Gastroesophageal sphincter (tissue), 3 donors: Measurements from ENCODE around the gene CDC26.

Source experiments
- EP300 ChIP-seq: sonication (generic); formaldehyde crosslinking; IDR thresholded peaks from one replicate; pipeline ENCODE4 v1.6.1; 2017; ENCODE audit warnings: antibody characterized with exemption, mild to moderate bottlenecking
- POLR2AphosphoS5 ChIP-seq: sonication (generic); formaldehyde crosslinking; IDR thresholded peaks from one replicate; pipeline ENCODE4 v1.6.1; 2017; ENCODE audit warnings: antibody characterized with exemption
- TF ChIP-seq, protein P1 (sequence below), 4 experiments: fragments of 200-600 bp in 2 of 4; fragments of 450-650 bp in 2 of 4; sonication (generic) in 1 of 4; IDR thresholded peaks; one replicate each; pipeline ENCODE4 v1.5.1; 2017 to 2019; ENCODE audit warnings: antibody characterized with exemption in 4 of 4, mild to moderate bottlenecking in 2 of 4, moderate library complexity in 2 of 4

DNA sequence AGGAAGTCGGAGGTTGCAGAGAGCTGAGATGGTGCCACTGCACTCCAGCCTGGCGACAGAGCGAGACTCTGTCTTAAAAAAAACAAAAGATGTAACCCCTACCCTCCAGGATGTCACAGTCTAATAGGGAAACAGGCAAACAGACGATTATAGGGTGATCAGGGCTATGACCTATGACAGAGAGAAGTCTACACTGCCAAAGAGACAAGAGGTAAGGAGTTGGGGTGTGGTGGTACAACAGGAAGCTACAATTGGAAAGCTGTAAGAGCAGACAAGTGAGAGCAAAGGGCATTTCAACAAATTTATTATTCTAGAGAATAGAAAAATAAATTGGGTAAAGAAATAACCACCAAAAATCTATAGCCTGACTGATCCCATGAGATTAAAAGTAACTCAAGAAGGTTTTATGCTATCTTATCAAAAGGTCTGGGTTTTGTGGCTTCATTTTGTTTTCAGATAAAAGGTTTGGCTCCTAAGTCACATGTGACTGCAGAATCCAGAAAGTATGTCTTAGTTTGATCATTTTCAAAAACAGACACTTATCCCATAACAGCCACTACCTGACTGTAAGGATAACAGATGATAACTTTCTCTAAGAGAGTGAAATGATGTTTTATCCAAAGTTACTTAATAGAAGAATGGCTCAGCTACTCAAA is 7.3 kb downstream of the CDC26 start:
- TF ChIP-seq, protein P1, sequence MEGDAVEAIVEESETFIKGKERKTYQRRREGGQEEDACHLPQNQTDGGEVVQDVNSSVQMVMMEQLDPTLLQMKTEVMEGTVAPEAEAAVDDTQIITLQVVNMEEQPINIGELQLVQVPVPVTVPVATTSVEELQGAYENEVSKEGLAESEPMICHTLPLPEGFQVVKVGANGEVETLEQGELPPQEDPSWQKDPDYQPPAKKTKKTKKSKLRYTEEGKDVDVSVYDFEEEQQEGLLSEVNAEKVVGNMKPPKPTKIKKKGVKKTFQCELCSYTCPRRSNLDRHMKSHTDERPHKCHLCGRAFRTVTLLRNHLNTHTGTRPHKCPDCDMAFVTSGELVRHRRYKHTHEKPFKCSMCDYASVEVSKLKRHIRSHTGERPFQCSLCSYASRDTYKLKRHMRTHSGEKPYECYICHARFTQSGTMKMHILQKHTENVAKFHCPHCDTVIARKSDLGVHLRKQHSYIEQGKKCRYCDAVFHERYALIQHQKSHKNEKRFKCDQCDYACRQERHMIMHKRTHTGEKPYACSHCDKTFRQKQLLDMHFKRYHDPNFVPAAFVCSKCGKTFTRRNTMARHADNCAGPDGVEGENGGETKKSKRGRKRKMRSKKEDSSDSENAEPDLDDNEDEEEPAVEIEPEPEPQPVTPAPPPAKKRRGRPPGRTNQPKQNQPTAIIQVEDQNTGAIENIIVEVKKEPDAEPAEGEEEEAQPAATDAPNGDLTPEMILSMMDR (IDR thresholded peaks at IDR 0.05) = no peak
- TF ChIP-seq EP300 = no peak
- no peak for TF ChIP-seq POLR2AphosphoS5
